ENCODE measurements around the gene ADAMTS9.

- no peak for TF ChIP-seq RAD21 (conservative IDR thresholded peaks at IDR 0.05)
- TF ChIP-seq CTCF (IDR thresholded peaks at IDR 0.05; ENCODE audit: poor library complexity, severe bottlenecking) = no peak
- TF ChIP-seq SMC3 (conservative IDR thresholded peaks at IDR 0.05; ENCODE audit: poor library complexity) = no peak
- TF ChIP-seq EZH2 (IDR thresholded peaks at IDR 0.05; ENCODE audit: borderline replicate concordance, insufficient read depth, low read length, poor library complexity, severe bottlenecking) = no peak
- no peak for TF ChIP-seq POLR2AphosphoS5 (IDR thresholded peaks at IDR 0.05)
Measured at GRCh38 chr3:64495121-64495780, 192.5 kb downstream of the ADAMTS9 start.
